K562 (cell line): ENCODE data around the gene PLEKHN1. TPM values are rescaled to one million over a fixed set of nuclear protein-coding genes. Genes with fewer than 3 reads are reported as not detected.
A peak's percentile ranks its signal among the peaks of the same experiment; 100 is the strongest.

Source experiments
- ARID1B ChIP-seq: fragments of 450-650 bp; IDR thresholded peaks from 2 replicates; pipeline ENCODE4 v1.6.1; 2016; ENCODE audit warnings: antibody characterized with exemption, mild to moderate bottlenecking, inconsistent platforms
- CEBPG ChIP-seq, 3 experiments: fragments of 200-800 bp in 1 of 3; sonication (Bioruptor generic) in 1 of 3; sonication (generic) in 1 of 3; formaldehyde crosslinking in 1 of 3; IDR thresholded peaks in 2 of 3; conservative IDR thresholded peaks in 1 of 3; 2 replicates each; pipeline versions ENCODE4 v1.6.1 to v1.8.0; 2016 to 2022; ENCODE audit warnings: missing compliant biosample characterization in 2 of 3, missing genetic modification characterization in 2 of 3, mild to moderate bottlenecking in 1 of 3, missing genetic modification reagents in 1 of 3
- CHAMP1 ChIP-seq: fragments of 450-650 bp; IDR thresholded peaks from 2 replicates; pipeline ENCODE4 v1.6.1; 2016; ENCODE audit warnings: mild to moderate bottlenecking
- CLOCK ChIP-seq: fragments of 250-450 bp; sonication (Bioruptor Pico); IDR thresholded peaks from 2 replicates; pipeline ENCODE4 v1.4.0; 2020; ENCODE audit warnings: mild to moderate bottlenecking, moderate library complexity, borderline replicate concordance
- COPS2 ChIP-seq: fragments of 450-650 bp; conservative IDR thresholded peaks from 2 replicates; pipeline ENCODE4 v1.6.1; 2016; ENCODE audit warnings: mild to moderate bottlenecking, moderate library complexity
- CREM ChIP-seq: IDR thresholded peaks from 2 replicates; pipeline ENCODE4 v1.6.1; 2014; ENCODE audit warnings: antibody characterized with exemption, low read depth
- CSDE1 ChIP-seq, 2 experiments: fragments of 450-650 bp; IDR thresholded peaks; 2 replicates each; pipeline ENCODE4 v1.6.1; 2016; ENCODE audit warnings: mild to moderate bottlenecking in 1 of 2
- DACH1 ChIP-seq: fragments of 450-650 bp; IDR thresholded peaks from 2 replicates; pipeline ENCODE4 v1.6.1; 2018; ENCODE audit not compliant: partially characterized antibody
- HBP1 ChIP-seq: fragments of 450-650 bp; formaldehyde crosslinking; IDR thresholded peaks from 2 replicates; pipeline ENCODE4 v1.4.0; 2022; ENCODE audit warnings: missing genetic modification characterization
- JUN ChIP-seq, 2 experiments: sonication (generic) in 1 of 2; formaldehyde crosslinking in 1 of 2; IDR thresholded peaks; 2 replicates each; pipeline versions ENCODE4 v1.6.1 to v1.8.0; 2012 to 2022; ENCODE audit warnings: borderline replicate concordance in 2 of 2, mild to moderate bottlenecking in 2 of 2, improper control_type of control experiment in 1 of 2, low read depth in 1 of 2, low read length in 1 of 2, missing genetic modification reagents in 1 of 2
- MAZ ChIP-seq, 2 experiments: fragments of 450-650 bp in 1 of 2; sonication (generic) in 1 of 2; formaldehyde crosslinking; IDR thresholded peaks in 1 of 2; conservative IDR thresholded peaks in 1 of 2; 2 replicates each; pipeline versions ENCODE4 v1.4.0 to v1.5.0; 2020; ENCODE audit warnings: mild to moderate bottlenecking in 1 of 2, missing genetic modification reagents in 1 of 2
- NFIC ChIP-seq: fragments of 450-650 bp; IDR thresholded peaks from 2 replicates; pipeline ENCODE4 v1.6.1; 2017; ENCODE audit warnings: mild to moderate bottlenecking, inconsistent platforms
- TGIF2 ChIP-seq: sonication (generic); formaldehyde crosslinking; IDR thresholded peaks from 2 replicates; pipeline ENCODE4 v1.8.1; 2022; ENCODE audit warnings: mild to moderate bottlenecking, missing genetic modification reagents, moderate library complexity
- THRB ChIP-seq: fragments of 450-650 bp; formaldehyde crosslinking; conservative IDR thresholded peaks from 2 replicates; pipeline ENCODE4 v1.4.0; 2022; ENCODE audit warnings: mild to moderate bottlenecking, missing genetic modification characterization
- ZFX ChIP-seq: sonication (generic); formaldehyde crosslinking; IDR thresholded peaks from 2 replicates; pipeline ENCODE4 v1.8.0; 2022; ENCODE audit warnings: mild to moderate bottlenecking, missing genetic modification reagents, moderate library complexity
- ZKSCAN3 ChIP-seq: fragments of 250-450 bp; sonication (Bioruptor Pico); IDR thresholded peaks from 2 replicates; pipeline ENCODE4 v1.4.0; 2020
- ZNF133 ChIP-seq: fragments of 250-450 bp; sonication (Bioruptor Pico); IDR thresholded peaks from 2 replicates; pipeline ENCODE4 v1.4.0; 2020; ENCODE audit warnings: mild to moderate bottlenecking
- ZNF184 ChIP-seq: sonication (generic); formaldehyde crosslinking; IDR thresholded peaks from 2 replicates; pipeline ENCODE4 v1.5.0; 2020; ENCODE audit warnings: missing genetic modification reagents
- ZNF431 ChIP-seq: sonication (generic); formaldehyde crosslinking; IDR thresholded peaks from 2 replicates; pipeline ENCODE4 v1.8.0; 2022; ENCODE audit warnings: mild to moderate bottlenecking, missing genetic modification reagents
- polyA plus RNA-seq, 8 experiments: library from polyadenylated mRNA; depleted of rRNA in 4 of 8; stranded (reverse) in 5 of 8; unstranded in 3 of 8; fragments of >200 nt; fragmentation: Nextera tagmentation in 2 of 8; fragmentation: Illumina TruSeq in 1 of 8; extraction: Ambion mirVana in 2 of 8; extraction: Trizol in 1 of 8; gene quantifications; 2 replicates each; pipeline versions ENCODE4 v1.2.1 to v1.2.3, GENCODE V29; 2011 to 2014; ENCODE audit warnings: inconsistent platforms in 1 of 8, missing spikeins in 1 of 8
- total RNA-seq, 7 experiments: library from RNA; depleted of rRNA in 6 of 7; stranded (reverse); fragments of >200 nt in 6 of 7; fragmentation: Illumina TruSeq in 2 of 7; extraction: Trizol in 2 of 7; gene quantifications; 2 replicates each; pipeline versions ENCODE4 v1.2.1 to v1.2.3, GENCODE V29; 2011 to 2021; ENCODE audit warnings: low replicate concordance in 1 of 7

The PLEKHN1 gene
- total and polyA plus RNA-seq, 9 of the 15 experiments (the other 6 are each of a cell fraction or from before 2014, with no cell fraction given) = 0.07 to 1.5 (median 0.13) TPM; not detected in 2

- TF ChIP-seq CHAMP1 = no peak
- no peak for TF ChIP-seq ZFX (CRISPR knock-in tag)
- TF ChIP-seq NFIC = peak; percentile 95
- TF ChIP-seq ZNF184 = no peak
- TF ChIP-seq ARID1B = peak; percentile 31; the same call in 1 of the 2 replicates
- TF ChIP-seq TGIF2 (CRISPR knock-in tag) = no peak
- TF ChIP-seq ZNF431 (CRISPR knock-in tag) = no peak
- 0 out of 2 replicates have a peak, but pooled peaks have one; percentile 12 for TF ChIP-seq CLOCK
- no peak for TF ChIP-seq COPS2
- TF ChIP-seq JUN (IDR thresholded peaks at IDR 0.05; ENCODE audit: borderline replicate concordance, low read depth, low read length) = no peak
- no peak for TF ChIP-seq JUN (CRISPR knock-in tag; IDR thresholded peaks at IDR 0.05; ENCODE audit: borderline replicate concordance)
- TF ChIP-seq CSDE1 (IDR thresholded peaks at IDR 0.05) = no peak
- no peak for TF ChIP-seq CEBPG (CRISPR knock-in tag; IDR thresholded peaks at IDR 0.05)
- TF ChIP-seq CEBPG (tag; conservative IDR thresholded peaks at IDR 0.05 in 1 of 2, IDR thresholded peaks at IDR 0.05 in 1 of 2) = no peak
- peak; percentile 58 for TF ChIP-seq DACH1
- TF ChIP-seq HBP1 (CRISPR knock-in tag) = no peak
- no peak for TF ChIP-seq ZKSCAN3 (CRISPR knock-in tag)
- peak; percentile 49 for TF ChIP-seq CREM
- TF ChIP-seq THRB (CRISPR knock-in tag) = no peak
- peak in 1 of 2 experiments; percentile 62; a peak in 2 of 4 replicates for TF ChIP-seq MAZ (CRISPR knock-in tag; conservative IDR thresholded peaks at IDR 0.05 in 1 of 2, IDR thresholded peaks at IDR 0.05 in 1 of 2)
- TF ChIP-seq ZNF133 = no peak
Measured at GRCh38 chr1:1021010-1021919, 55.0 kb downstream of the PLEKHN1 start (continued).
